NCI-H526 (cell line): ENCODE results near the gene KRTAP5-9.
"Not testable (repeated sequence)": the region's sequence is repeated elsewhere in the genome, so short reads cannot be mapped to it uniquely, and the experiment has no call there.

Experiments used
- DNase-seq, 2 experiments: peaks; one replicate each; lab custom pipeline; 2025; lab: John Stamatoyannopoulos, UW

The KRTAP5-9 gene

DNA sequence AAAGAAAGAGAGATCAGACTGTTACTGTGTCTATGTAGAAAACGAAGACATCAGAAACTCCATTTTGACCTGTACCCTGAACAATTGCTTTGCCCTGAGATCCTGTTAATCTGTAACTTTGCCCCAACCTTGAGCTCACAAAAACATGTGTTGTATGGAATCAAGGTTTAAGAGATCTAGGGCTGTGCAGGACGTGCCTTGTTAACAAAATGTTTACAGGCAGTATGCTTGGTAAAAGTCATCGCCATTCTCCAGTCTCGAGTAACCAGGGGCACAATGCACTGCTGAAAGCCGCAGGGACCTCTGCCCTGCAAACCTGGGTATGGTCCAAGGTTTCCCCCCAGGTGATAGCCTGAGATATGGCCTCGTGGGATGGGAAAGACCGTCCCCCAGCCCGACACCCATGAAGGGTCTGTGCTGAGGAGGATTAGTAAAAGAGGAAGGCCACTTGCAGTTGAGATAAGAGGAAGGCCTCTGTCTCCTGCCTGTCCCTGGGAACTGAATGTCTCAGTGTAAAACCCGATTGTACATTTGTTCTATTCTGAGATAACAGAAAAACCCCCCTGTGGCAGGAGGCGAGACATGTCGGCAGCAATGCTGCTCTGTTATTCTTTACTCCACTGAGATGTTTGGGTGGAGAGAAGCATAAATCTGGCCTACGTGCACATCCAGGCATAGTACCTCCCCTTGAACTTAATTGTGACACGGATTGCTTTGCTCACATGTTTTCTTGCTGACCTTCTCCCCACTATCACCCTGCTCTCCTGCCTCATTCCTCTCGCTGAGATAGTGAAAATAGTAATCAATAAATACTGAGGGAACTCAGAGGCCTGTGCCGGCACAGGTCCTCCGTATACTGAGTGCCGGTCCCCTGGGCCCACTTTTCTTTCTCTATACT is 13.3 kb upstream of the KRTAP5-9 start:
- not testable (repeated sequence) for DNase-seq

DNA sequence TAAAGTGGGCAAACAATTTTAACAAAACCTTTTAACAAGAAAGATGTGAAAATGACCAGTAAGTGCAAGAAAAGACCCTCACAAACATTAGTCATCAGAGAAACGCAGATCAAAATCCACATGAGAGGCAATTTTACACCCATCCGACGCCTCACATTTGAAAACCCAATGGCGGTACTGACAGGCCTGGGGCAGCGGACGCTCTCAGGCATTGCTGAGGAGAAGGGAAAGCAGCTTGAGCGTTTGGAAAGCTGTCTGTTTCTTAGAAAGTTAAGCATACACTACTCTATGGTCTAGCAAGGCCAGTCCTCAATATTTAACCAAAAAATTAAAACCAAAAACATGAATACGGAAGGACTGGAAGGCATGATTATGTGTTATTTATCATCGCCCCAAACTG is 12.4 kb upstream of the KRTAP5-9 start:
- no peak for DNase-seq

- DNase-seq, result no peak
These were observed 10.7 kb upstream of the KRTAP5-9 start for GRCh38 chr11:71537537-71537936.

DNA sequence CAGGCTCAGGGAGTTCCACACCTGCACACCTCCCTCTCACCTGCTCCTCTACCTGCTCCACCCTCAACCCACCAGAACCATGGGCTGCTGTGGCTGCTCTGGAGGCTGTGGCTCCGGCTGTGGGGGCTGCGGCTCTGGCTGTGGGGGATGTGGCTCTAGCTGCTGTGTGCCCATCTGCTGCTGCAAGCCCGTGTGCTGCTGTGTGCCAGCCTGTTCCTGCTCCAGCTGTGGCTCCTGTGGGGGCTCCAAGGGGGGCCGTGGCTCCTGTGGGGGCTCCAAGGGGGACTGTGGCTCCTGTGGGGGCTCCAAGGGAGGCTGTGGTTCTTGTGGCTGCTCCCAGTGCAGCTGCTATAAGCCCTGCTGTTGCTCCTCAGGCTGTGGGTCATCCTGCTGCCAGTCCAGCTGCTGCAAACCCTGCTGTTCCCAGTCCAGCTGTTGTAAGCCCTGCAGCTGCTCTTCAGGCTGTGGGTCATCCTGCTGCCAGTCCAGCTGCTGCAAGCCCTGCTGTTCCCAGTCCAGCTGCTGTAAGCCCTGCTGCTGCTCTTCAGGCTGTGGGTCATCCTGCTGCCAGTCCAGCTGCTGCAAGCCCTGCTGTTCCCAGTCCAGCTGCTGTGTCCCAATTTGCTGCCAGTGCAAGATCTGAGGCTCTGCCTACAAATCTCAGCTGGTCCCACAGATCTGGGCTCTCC is 10.1 kb upstream of the KRTAP5-9 start, which contains the start of gene KRTAP5-8:
Gene KRTAP5-8 (plus strand): TSS at position 49 of the 689 bp plus-strand sequence. CDS start 31 bp downstream, at position 80.
- not testable (repeated sequence) for DNase-seq

GRCh38 chr11:71538666-71538990 is 9.6 kb upstream of the KRTAP5-9 start:
- DNase-seq, result no peak

GRCh38 chr11:71539017-71539416 is 9.2 kb upstream of the KRTAP5-9 start:
- no peak for DNase-seq

DNA sequence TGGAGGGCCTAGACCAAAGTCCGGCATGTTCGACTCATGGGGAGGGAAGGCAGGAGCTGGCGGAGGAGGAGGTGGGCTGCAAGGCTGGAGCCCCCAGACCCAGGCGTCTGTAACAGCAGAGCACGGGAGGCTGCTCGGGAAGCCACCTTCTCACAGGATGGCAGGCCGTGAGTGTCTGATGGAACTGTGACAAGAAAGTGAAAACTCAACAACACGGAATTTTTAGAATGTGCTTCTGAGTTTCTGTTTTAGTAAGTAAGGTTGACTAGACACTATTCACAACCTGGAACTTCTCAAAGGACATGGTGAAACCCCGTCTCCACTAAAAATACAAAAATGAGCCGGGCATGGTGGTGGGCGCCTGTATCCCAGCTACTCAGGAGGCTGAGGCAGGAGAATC is 8.2 kb upstream of the KRTAP5-9 start:
- DNase-seq, result not testable (repeated sequence)

- not testable (repeated sequence) for DNase-seq
These were observed 7.5 kb upstream of the KRTAP5-9 start for GRCh38 chr11:71540521-71541304.

GRCh38 chr11:71542382-71542781 is 5.8 kb upstream of the KRTAP5-9 start:
- no peak for DNase-seq

DNA sequence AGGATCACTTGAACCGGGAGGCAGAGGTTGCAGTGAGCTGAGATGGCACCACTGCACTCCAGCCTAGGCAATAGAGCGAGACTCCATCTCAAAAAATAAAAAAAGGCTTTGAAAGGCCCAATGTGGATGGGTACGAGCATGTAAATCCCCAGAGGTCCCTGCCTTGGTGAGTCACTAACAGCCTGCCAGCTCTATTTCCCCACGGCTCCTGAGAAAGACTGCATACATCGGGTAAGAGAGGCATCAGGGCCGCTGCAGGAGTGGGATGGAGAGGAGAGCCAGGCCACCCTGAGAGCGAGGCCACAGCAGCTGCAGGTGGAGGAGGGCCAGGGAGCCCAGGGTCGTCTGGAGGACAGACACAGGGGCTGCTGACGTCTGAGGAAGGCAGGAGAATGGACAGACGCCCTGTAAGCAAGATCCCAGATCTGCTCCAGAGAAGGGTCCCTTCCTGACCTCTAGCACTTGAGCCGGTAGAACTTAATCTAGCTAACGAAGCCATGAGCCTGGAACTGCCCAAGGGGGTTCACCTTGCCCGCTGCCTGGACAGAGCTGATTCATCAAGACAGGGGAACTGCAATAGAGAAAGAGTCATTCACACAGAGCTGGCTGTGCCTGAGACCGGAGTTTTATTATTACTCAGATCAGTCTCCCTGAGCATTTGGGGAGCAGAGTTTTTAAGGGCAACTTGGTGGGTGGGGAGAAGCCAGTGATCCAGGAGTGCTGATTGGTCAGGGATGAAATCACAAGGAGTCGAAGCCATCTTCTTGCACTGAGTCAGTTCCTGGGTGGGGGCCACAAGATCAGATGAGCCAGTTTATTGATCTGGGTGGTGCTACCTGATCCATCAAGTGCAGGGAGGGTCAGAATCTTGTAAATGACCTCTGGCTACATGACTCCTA is 5.1 kb upstream of the KRTAP5-9 start:
- no peak for DNase-seq

GRCh38 chr11:71543866-71544265 is 4.4 kb upstream of the KRTAP5-9 start:
- no peak for DNase-seq

DNA sequence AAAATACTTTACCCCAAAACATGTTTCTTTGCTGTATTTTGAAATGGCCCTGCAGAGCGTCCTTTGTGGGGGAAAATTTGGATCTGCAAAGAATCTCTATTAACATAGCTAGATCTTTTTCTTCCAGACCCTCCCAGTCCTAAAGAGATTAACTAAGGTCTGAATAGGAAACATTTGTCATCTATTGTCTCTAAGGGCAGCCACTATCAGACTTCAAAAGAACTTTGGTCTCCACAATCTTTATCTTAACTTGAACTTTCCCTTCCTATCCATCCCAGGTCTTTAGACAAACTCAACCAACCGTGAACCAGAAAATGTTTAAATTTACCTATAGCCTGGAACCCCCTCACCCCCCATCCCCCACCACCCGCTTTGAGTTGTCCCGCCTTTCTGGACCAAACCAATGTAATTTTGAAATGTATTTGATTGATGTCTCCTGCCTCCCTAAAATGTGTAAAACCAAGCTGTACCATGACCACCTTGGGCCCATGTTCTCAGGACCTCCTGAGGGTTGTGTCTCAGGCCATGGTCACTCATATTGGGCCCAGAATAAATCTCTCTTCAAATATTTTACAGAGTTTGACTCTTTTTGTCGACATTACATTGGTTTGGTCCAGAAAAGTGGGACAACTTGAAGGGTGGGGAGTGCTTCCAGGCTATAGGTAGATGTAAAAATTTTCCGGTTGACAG is 3.5 kb upstream of the KRTAP5-9 start:
- DNase-seq, result no peak

GRCh38 chr11:71545405-71545966 is 2.7 kb upstream of the KRTAP5-9 start:
- no peak for DNase-seq

DNA sequence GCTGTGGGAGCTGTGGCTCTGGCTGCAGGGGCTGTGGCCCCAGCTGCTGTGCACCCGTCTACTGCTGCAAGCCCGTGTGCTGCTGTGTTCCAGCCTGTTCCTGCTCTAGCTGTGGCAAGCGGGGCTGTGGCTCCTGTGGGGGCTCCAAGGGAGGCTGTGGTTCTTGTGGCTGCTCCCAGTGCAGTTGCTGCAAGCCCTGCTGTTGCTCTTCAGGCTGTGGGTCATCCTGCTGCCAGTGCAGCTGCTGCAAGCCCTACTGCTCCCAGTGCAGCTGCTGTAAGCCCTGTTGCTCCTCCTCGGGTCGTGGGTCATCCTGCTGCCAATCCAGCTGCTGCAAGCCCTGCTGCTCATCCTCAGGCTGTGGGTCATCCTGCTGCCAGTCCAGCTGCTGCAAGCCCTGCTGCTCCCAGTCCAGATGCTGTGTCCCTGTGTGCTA is 514 bp downstream of the KRTAP5-9 start:
- no peak for DNase-seq

- DNase-seq, result no peak
These were observed 3.5 kb downstream of the KRTAP5-9 start for GRCh38 chr11:71551711-71552110.

GRCh38 chr11:71554996-71555395 is 6.8 kb downstream of the KRTAP5-9 start:
- DNase-seq, result no peak

GRCh38 chr11:71555508-71555907 is 7.3 kb downstream of the KRTAP5-9 start:
- no peak for DNase-seq

DNA sequence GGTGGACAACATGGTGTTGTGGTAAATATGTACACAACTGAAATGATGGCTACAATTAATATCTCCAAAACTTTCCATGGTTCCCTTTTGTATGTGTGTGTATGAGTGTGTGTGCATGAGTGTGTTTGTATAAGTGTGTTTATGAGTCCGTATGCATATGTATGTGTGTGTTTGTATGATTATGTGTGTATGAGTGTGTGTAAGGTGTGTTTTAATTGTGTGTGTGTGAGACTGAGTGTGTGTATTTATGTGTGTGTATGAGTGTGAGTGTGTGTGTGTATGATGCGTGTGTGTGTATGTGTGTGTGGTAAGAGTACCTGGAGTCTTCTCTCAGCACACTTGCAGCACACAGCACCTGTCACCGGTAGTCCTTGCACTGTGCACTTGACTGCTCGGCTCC is 7.8 kb downstream of the KRTAP5-9 start:
- no peak for DNase-seq

DNA sequence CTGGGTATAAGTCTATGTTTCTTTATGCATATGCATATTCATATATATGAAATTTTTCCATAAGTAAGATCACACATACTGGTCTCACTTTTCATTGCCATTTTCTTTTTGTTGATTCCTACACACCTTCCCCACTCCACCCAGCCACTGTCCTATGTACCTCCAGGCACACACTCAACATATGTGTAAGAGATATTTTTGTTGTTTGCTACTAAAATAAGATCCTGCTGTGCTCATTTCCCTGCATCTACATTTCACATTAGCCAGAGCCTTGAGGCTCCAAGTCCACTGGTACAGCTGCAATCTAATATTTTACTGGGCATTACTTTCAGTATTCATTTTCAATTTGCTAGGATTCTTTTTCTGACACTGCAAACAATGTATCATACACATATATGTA is 9.0 kb downstream of the KRTAP5-9 start:
- DNase-seq, result no peak

- DNase-seq, result no peak
These were observed 10.8 kb downstream of the KRTAP5-9 start for GRCh38 chr11:71558996-71559395.
